Measurements from ENCODE around the gene GTF3C4. TPM values are rescaled to one million over a fixed set of nuclear protein-coding genes. Genes with fewer than 3 reads are reported as not detected.
A peak's percentile ranks its signal among the peaks of the same experiment; 100 is the strongest.

The GTF3C4 gene
- total and polyA plus RNA-seq, 2 of the 13 experiments (the other 11 are each of a cell fraction or from before 2014, with no cell fraction given), result 2.6 to 12.9 TPM

DNA sequence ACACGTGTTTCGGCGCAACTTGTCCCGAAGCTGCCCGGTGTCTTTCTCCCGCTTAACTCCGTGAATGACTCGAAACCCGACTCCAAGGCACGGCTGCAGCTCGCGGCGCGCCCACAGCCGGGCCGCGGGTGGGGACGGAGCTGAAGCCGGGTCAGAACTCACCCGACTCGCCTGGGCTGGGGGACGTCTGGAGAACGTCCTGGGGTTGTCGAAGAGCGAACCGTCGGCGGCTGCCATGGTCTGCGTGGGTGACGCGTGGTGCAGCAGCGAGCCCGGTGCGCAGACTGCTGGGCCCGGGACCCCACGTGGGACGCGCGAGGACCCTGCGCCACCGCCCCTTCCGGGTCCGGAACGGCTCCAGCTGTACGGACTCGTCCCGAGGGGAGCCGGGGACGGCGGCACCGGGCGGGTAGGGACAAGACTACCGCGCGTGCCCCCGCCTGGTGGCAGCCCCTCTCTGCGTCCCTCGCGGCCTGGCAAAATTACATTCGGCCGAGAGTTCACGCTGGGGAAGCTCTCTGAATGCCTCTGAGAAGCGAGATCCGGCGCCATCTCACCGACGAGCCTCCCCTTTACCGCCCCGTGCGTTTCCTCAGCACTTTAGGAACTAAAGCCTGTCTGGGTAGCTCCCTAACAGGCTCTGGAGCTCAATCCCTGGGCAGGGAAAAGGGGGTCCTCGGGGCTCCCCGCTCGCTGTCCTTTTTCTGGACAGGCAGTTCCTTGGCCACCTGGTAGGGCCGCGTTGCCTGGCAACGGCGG is 387 bp upstream of the GTF3C4 start, which contains the start of gene DDX31 (continued):
- TF ChIP-seq KIAA2018 (CRISPR knock-in tag; IDR thresholded peaks at IDR 0.05; ENCODE audit: borderline replicate concordance) (peak; percentile 79; the same call in 1 of the 2 replicates), ZNF24 (IDR thresholded peaks at IDR 0.05) (no peak), HHEX (CRISPR knock-in tag; IDR thresholded peaks at IDR 0.05) (0 out of 2 replicates have a peak, but pooled peaks have one; percentile 28), ZNF431 (CRISPR knock-in tag; IDR thresholded peaks at IDR 0.05; ENCODE audit: borderline replicate concordance, low read depth) (no peak), PBX2 (CRISPR knock-in tag; IDR thresholded peaks at IDR 0.05) (no peak), ZNF660 (CRISPR knock-in tag; IDR thresholded peaks at IDR 0.05; ENCODE audit: borderline replicate concordance, low read depth) (no peak), HNRNPL (IDR thresholded peaks at IDR 0.05; ENCODE audit: low read depth, low read length) (0 out of 2 replicates have a peak, but pooled peaks have one; percentile 40), IRX3 (CRISPR knock-in tag; IDR thresholded peaks at IDR 0.05; ENCODE audit: borderline replicate concordance, low read depth) (peak; percentile 89; the same call in 1 of the 2 replicates), ZFY (CRISPR knock-in tag; IDR thresholded peaks at IDR 0.05) (peak; percentile 86), FIP1L1 (IDR thresholded peaks at IDR 0.05; ENCODE audit: borderline replicate concordance, insufficient read depth, low read depth, low read length) (0 out of 2 replicates have a peak, but pooled peaks have one; percentile 26)
- TF ChIP-seq, protein P1, sequence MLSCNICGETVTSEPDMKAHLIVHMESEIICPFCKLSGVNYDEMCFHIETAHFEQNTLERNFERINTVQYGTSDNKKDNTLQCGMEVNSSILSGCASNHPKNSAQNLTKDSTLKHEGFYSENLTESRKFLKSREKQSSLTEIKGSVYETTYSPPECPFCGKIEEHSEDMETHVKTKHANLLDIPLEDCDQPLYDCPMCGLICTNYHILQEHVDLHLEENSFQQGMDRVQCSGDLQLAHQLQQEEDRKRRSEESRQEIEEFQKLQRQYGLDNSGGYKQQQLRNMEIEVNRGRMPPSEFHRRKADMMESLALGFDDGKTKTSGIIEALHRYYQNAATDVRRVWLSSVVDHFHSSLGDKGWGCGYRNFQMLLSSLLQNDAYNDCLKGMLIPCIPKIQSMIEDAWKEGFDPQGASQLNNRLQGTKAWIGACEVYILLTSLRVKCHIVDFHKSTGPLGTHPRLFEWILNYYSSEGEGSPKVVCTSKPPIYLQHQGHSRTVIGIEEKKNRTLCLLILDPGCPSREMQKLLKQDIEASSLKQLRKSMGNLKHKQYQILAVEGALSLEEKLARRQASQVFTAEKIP (CRISPR knock-in tag; IDR thresholded peaks at IDR 0.05; ENCODE audit: borderline replicate concordance), result no peak
- TF ChIP-seq, protein P2, sequence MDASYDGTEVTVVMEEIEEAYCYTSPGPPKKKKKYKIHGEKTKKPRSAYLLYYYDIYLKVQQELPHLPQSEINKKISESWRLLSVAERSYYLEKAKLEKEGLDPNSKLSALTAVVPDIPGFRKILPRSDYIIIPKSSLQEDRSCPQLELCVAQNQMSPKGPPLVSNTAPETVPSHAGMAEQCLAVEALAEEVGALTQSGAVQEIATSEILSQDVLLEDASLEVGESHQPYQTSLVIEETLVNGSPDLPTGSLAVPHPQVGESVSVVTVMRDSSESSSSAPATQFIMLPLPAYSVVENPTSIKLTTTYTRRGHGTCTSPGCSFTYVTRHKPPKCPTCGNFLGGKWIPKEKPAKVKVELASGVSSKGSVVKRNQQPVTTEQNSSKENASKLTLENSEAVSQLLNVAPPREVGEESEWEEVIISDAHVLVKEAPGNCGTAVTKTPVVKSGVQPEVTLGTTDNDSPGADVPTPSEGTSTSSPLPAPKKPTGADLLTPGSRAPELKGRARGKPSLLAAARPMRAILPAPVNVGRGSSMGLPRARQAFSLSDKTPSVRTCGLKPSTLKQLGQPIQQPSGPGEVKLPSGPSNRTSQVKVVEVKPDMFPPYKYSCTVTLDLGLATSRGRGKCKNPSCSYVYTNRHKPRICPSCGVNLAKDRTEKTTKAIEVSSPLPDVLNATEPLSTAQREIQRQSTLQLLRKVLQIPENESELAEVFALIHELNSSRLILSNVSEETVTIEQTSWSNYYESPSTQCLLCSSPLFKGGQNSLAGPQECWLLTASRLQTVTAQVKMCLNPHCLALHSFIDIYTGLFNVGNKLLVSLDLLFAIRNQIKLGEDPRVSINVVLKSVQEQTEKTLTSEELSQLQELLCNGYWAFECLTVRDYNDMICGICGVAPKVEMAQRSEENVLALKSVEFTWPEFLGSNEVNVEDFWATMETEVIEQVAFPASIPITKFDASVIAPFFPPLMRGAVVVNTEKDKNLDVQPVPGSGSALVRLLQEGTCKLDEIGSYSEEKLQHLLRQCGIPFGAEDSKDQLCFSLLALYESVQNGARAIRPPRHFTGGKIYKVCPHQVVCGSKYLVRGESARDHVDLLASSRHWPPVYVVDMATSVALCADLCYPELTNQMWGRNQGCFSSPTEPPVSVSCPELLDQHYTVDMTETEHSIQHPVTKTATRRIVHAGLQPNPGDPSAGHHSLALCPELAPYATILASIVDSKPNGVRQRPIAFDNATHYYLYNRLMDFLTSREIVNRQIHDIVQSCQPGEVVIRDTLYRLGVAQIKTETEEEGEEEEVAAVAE (CRISPR knock-in tag; IDR thresholded peaks at IDR 0.05; ENCODE audit: borderline replicate concordance), result no peak
